Measurements from ENCODE around the gene SMIM44. TPM values are rescaled to one million over a fixed set of nuclear protein-coding genes. Genes with fewer than 3 reads are reported as not detected.

Gene SMIM44
- total and polyA plus RNA-seq, 9 of the 15 experiments (the other 6 are each of a cell fraction or from before 2014, with no cell fraction given), result not detected

- peak; percentile 69 for TF ChIP-seq USF2 (CRISPR knock-in tag; IDR thresholded peaks at IDR 0.05)
- TF ChIP-seq ZBTB12 (CRISPR knock-in tag; IDR thresholded peaks at IDR 0.05), result peak; percentile 72
- peak; percentile 45; the same call in 1 of the 2 replicates for TF ChIP-seq SMARCA5 (IDR thresholded peaks at IDR 0.05)
- no peak for TF ChIP-seq POLR2AphosphoS2 (IDR thresholded peaks at IDR 0.05; ENCODE audit: low read length)
- peak; percentile 37; the same call in 1 of the 2 replicates for TF ChIP-seq POLR2AphosphoS5 (IDR thresholded peaks at IDR 0.05; ENCODE audit: control insufficient read depth, insufficient read depth, low read depth, low read length)
- TF ChIP-seq JUN (IDR thresholded peaks at IDR 0.05; ENCODE audit: borderline replicate concordance, low read depth, low read length), result peak; percentile 52; the same call in 1 of the 2 replicates
- no peak for TF ChIP-seq JUN (CRISPR knock-in tag; IDR thresholded peaks at IDR 0.05; ENCODE audit: borderline replicate concordance)
- no peak for TF ChIP-seq ZNF124 (CRISPR knock-in tag; IDR thresholded peaks at IDR 0.05)
- TF ChIP-seq ZBED1 (IDR thresholded peaks at IDR 0.05), result no peak
- no peak for TF ChIP-seq ZBTB11 (CRISPR knock-in tag; IDR thresholded peaks at IDR 0.05)
These were observed 32.3 kb downstream of the SMIM44 start (continued) for GRCh38 chr19:3450796-3451411.

Measured in K562 (cell line).